GM23248 (cell line): Measurements from ENCODE around the gene OBI1.

Source experiments
- EZH2 ChIP-seq: fragments of 200-600 bp; sonication (generic); IDR thresholded peaks from 2 replicates; pipeline ENCODE4 v1.6.1; 2018; ENCODE audit warnings: antibody characterized with exemption, mild to moderate bottlenecking; ENCODE audit not compliant: insufficient read depth, poor library complexity, severe bottlenecking
- EZH2phosphoT487 ChIP-seq: fragments of 200-600 bp; sonication (generic); IDR thresholded peaks from 2 replicates; pipeline ENCODE4 v1.6.1; 2018; ENCODE audit warnings: antibody characterized with exemption, moderate library complexity, mild to moderate bottlenecking, low read depth; ENCODE audit not compliant: insufficient read depth

DNA sequence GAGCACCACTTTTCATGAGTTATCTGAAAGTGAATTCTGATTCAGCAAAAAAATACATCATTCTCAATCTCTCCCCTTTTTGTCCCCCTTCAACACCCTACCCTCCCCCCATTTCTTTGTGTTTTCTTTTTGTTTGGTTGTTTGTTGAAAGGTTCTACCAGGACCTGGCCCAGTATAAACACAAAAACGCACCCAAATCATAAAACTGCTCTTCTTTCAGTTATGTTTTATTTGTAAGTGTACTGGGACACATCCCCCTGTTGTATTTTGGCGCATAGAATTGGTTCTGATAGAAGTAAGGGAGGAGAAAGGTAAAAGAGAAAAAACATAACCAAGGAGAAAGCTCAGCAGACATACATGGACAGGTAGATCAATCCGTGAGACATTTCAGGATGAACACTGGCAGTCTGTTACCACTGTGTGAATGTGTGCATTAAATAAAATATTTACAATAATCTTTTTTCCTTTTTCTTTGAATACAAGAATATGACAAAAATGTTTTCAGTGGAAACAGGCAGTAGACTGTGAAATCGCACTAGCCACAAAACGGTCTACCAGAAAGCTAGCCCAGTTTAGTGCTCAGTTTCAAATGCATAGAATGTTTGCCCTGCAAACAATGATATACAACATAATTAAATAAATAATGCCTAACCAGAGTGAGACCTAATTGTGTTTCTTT is 59.9 kb downstream of the OBI1 start:
- TF ChIP-seq EZH2 (no peak), EZH2phosphoT487 (no peak)
